A549 (cell line): ENCODE measurements around the gene TMUB2.

Source experiments
- CTCF ChIP-seq: fragments of >200 bp; sonication (Bioruptor Twin); formaldehyde crosslinking; IDR thresholded peaks from 3 replicates; pipeline ENCODE4 v1.5.1; 2016
- KDM5A ChIP-seq: fragments of 200-600 bp; sonication (generic); IDR thresholded peaks from 2 replicates; pipeline ENCODE4 v1.6.1; 2016; ENCODE audit warnings: antibody characterized with exemption, mild to moderate bottlenecking
- MAZ ChIP-seq: fragments of 150-350 bp; IDR thresholded peaks from 2 replicates; pipeline ENCODE4 v1.6.1; 2014; ENCODE audit warnings: antibody characterized with exemption, low read depth, low read length, borderline replicate concordance

- no peak for TF ChIP-seq MAZ
- TF ChIP-seq CTCF = no peak
- TF ChIP-seq KDM5A = no peak
These were observed 28.1 kb downstream of the TMUB2 start for GRCh38 chr17:44214896-44215295.
